NT2/D1 (cell line): ENCODE measurements around the gene ITPR2.
"Not testable (repeated sequence)": the region's sequence is repeated elsewhere in the genome, so short reads cannot be mapped to it uniquely, and the experiment has no call there.

ENCODE experiments used
- DNase-seq: peaks from one replicate; pipeline ENCODE4 v3.0.0-alpha.2; 2011; ENCODE audit warnings: low read depth, low spot score
- H3K27me3 ChIP-seq: 2 replicates; pipeline ENCODE4 v1.6.0; 2011; ENCODE audit warnings: mild to moderate bottlenecking; ENCODE audit not compliant: insufficient read length, insufficient read depth
- H3K36me3 ChIP-seq: 2 replicates; pipeline ENCODE4 v1.6.1; 2011; ENCODE audit warnings: mild to moderate bottlenecking, low read length, mixed read lengths; ENCODE audit not compliant: insufficient read depth, insufficient read length
- H3K4me1 ChIP-seq: 2 replicates; pipeline ENCODE4 v1.5.1; 2011; ENCODE audit not compliant: insufficient read depth, insufficient read length
- H3K4me3 ChIP-seq: 2 replicates; pipeline ENCODE4 v1.5.1; 2011; ENCODE audit warnings: low read depth; ENCODE audit not compliant: insufficient read length
- H3K9ac ChIP-seq: 2 replicates; pipeline ENCODE4 v1.6.0; 2011; ENCODE audit warnings: low read depth; ENCODE audit not compliant: insufficient read length
- H3K9me3 ChIP-seq: 2 replicates; pipeline ENCODE4 v1.5.1; 2011; ENCODE audit warnings: mild to moderate bottlenecking, low read length; ENCODE audit not compliant: insufficient read depth
- SUZ12 ChIP-seq: IDR thresholded peaks from 2 replicates; pipeline ENCODE4 v1.6.1; 2011; ENCODE audit not compliant: insufficient read length, insufficient read depth; ENCODE audit errors: extremely low read depth
- YY1 ChIP-seq: IDR thresholded peaks from 2 replicates; pipeline ENCODE4 v1.6.1; 2011; ENCODE audit not compliant: insufficient read length, insufficient read depth
- ZNF274 ChIP-seq: IDR thresholded peaks from 2 replicates; pipeline ENCODE4 v1.6.1; 2011; ENCODE audit warnings: mild to moderate bottlenecking, low read depth, low read length

ITPR2 gene

GRCh38 chr12:26777236-26777635, 55.8 kb downstream of the ITPR2 start:
- Histone ChIP-seq H3K9ac (no peak overlapping the region), H3K4me3 (no peak overlapping the region), H3K4me1 (no peaks in the 10 kb centered on the region), H3K27me3 (no peaks in the 10 kb centered on the region), H3K36me3 (no peaks in the 10 kb centered on the region), H3K9me3 (peaks cover 21% of the 10 kb centered on the region)
- TF ChIP-seq ZNF274 (no peak), SUZ12 (no peak), YY1 (no peak)
- DNase-seq = no peak

GRCh38 chr12:26775991-26776390, 57.0 kb downstream of the ITPR2 start:
- not testable (repeated sequence) for H3K9ac ChIP-seq, H3K4me3 ChIP-seq, H3K4me1 ChIP-seq, H3K27me3 ChIP-seq, H3K36me3 ChIP-seq, DNase-seq
- H3K9me3 ChIP-seq = peaks cover 21% of the 10 kb centered on the region

- TF ChIP-seq SUZ12 (no peak), ZNF274 (no peak), YY1 (no peak)
- H3K27me3 ChIP-seq = no peaks in the 10 kb centered on the region
- no peak for DNase-seq
- H3K4me1 ChIP-seq = no peaks in the 10 kb centered on the region
- no peak overlapping the region for H3K4me3 ChIP-seq
- H3K36me3 ChIP-seq = no peaks in the 10 kb centered on the region
- no peak overlapping the region for H3K9ac ChIP-seq
- H3K9me3 ChIP-seq = peaks cover 21% of the 10 kb centered on the region
These were observed 59.5 kb downstream of the ITPR2 start for GRCh38 chr12:26773313-26774104.

GRCh38 chr12:26771861-26772260, 61.1 kb downstream of the ITPR2 start:
- Histone ChIP-seq H3K27me3 (no peaks in the 10 kb centered on the region), H3K9ac (no peak overlapping the region), H3K9me3 (peaks cover 9% of the 10 kb centered on the region; the same call in 1 of the 2 replicates), H3K4me3 (no peak overlapping the region), H3K36me3 (no peaks in the 10 kb centered on the region), H3K4me1 (no peaks in the 10 kb centered on the region)
- TF ChIP-seq YY1 = no peak
- no peak for TF ChIP-seq SUZ12
- TF ChIP-seq ZNF274 = no peak
- no peak for DNase-seq

GRCh38 chr12:26770239-26771070, 62.5 kb downstream of the ITPR2 start:
- no peak overlapping the region for H3K4me3 ChIP-seq
- no peak for DNase-seq

GRCh38 chr12:26769611-26770010, 63.4 kb downstream of the ITPR2 start:
- Histone ChIP-seq H3K9ac (no peak overlapping the region), H3K9me3 (no peaks in the 10 kb centered on the region), H3K4me1 (no peaks in the 10 kb centered on the region), H3K27me3 (no peaks in the 10 kb centered on the region), H3K4me3 (no peak overlapping the region), H3K36me3 (no peaks in the 10 kb centered on the region)
- DNase-seq = no peak
- TF ChIP-seq ZNF274 (no peak), YY1 (no peak), SUZ12 (no peak)

More at GRCh38 chr12:26770239-26771070, 62.5 kb downstream of the ITPR2 start:
- Histone ChIP-seq H3K27me3 (no peaks in the 10 kb centered on the region), H3K9ac (no peak overlapping the region), H3K36me3 (no peaks in the 10 kb centered on the region), H3K4me1 (no peaks in the 10 kb centered on the region), H3K9me3 (no peaks in the 10 kb centered on the region)
- TF ChIP-seq ZNF274 (no peak), YY1 (no peak), SUZ12 (no peak)

GRCh38 chr12:26768611-26769603, 64.1 kb downstream of the ITPR2 start:
- TF ChIP-seq ZNF274 = no peak
- TF ChIP-seq YY1 = no peak
- no peak for TF ChIP-seq SUZ12
- H3K4me3 ChIP-seq = no peak overlapping the region
- H3K36me3 ChIP-seq = no peaks in the 10 kb centered on the region
- no peak for DNase-seq
- H3K4me1 ChIP-seq = no peaks in the 10 kb centered on the region
- H3K27me3 ChIP-seq = no peaks in the 10 kb centered on the region
- no peaks in the 10 kb centered on the region for H3K9me3 ChIP-seq
- no peak overlapping the region for H3K9ac ChIP-seq
